22Rv1 (cell line): ENCODE data around the gene SORBS1.

Experiments
- H3K27ac ChIP-seq: fragments of 450-650 bp; 2 replicates; pipeline ENCODE4 v1.5.1; 2017
- ZFX ChIP-seq: fragments of 450-650 bp; IDR thresholded peaks from 2 replicates; pipeline ENCODE4 v1.6.1; 2017; ENCODE audit warnings: antibody characterized with exemption, borderline replicate concordance
- TF ChIP-seq, protein P1 (sequence below): fragments of 450-650 bp; IDR thresholded peaks from 2 replicates; pipeline ENCODE4 v1.5.1; 2017; ENCODE audit warnings: mild to moderate bottlenecking

SORBS1 gene

DNA sequence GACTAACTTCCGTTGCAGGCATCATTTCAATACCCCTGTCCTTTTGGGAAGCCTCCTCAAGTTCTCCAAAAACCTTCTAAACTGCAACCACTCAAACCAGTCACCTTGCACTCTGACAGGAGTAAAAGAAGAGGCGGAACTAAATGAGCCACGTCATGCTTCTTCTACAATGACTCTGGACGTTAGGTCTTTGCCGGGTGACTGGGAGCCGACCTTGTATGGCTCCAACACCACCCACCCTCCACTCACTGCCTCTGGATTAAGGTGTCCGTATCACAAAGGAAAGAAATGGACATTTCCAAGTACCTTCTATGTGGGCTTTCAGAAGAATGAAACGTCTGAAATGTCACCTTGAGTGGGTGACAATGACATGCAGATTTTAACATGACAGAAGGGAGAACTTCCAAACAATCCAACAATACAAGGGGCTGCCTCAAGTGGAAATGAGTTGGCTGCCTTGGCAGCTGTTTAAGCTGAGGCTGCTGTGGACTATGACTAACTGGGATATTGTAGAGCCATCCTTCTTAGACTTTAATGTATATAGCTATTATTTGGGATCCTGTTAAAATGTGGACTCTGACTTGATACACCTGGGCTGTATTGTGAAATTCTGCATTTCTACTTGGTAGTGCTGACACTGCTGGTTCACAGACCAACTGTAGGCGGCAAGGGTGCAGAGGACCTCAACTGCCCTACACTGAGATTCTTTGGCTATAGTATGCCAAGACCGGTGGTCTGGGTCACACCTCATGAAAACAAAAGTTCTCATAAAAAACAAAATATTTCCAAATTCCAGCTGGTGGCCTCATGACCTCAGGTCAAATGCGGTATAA is 236.5 kb downstream of the SORBS1 start:
- H3K27ac ChIP-seq: no peak overlapping the region
- no peak for TF ChIP-seq ZFX
- TF ChIP-seq, protein P1, sequence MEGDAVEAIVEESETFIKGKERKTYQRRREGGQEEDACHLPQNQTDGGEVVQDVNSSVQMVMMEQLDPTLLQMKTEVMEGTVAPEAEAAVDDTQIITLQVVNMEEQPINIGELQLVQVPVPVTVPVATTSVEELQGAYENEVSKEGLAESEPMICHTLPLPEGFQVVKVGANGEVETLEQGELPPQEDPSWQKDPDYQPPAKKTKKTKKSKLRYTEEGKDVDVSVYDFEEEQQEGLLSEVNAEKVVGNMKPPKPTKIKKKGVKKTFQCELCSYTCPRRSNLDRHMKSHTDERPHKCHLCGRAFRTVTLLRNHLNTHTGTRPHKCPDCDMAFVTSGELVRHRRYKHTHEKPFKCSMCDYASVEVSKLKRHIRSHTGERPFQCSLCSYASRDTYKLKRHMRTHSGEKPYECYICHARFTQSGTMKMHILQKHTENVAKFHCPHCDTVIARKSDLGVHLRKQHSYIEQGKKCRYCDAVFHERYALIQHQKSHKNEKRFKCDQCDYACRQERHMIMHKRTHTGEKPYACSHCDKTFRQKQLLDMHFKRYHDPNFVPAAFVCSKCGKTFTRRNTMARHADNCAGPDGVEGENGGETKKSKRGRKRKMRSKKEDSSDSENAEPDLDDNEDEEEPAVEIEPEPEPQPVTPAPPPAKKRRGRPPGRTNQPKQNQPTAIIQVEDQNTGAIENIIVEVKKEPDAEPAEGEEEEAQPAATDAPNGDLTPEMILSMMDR: no peak

DNA sequence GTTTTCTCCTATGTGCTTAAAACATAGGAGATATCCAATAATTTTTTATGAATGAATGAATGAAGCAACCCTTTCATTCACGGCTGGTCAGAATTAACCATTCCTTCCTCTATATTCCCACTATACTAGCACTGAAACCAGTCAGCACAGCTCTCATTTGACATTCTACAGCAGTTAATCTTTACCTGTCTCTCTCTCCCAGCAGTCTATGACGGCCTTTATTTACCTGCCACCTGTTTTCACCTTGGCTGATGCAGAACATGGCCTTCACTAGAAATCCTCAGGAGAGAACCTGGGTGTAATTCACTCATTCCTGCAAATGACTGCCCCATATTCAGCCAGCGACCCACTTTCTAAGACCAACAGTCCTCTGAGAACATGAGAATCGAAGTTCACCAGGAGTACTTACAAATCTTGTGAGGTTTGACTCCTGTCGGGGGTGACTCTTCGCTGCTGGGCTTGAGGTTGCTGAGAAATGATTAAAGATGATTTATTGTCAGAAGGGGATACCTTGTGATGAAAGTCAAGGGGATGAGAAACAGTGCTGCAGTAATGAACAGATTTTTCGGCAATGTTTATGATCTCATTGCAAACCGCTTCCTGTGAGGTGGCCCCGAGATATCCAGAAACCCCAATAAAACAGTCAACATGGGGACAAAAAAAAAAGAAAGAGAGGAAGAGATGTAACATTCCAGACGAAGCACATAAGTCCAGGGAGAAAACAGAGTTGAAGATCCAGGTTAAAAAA is 239.4 kb downstream of the SORBS1 start:
- TF ChIP-seq, protein P1: no peak
- TF ChIP-seq ZFX: no peak

DNA sequence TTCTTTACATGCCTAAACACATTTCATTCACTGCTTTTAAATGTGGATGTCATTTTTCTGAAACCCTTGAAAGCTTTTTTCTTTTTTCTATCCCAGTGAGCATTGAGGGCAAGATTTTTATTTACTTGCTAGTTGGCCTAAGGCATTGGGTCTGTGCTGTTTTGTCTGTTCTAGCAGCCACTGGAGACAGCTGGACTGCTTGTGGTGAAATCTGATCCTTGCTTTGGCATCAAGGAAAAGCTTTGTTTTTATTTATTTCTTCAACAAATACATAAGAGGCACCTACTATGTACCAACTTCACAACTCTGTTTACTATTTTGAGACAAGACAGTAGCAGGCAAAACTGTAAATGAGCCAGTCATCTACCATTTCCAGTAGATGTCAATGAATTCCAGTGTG is 241.9 kb downstream of the SORBS1 start:
- peak overlapping the region; percentile 11; the same call in 1 of the 2 replicates for H3K27ac ChIP-seq
- TF ChIP-seq, protein P1: no peak
- no peak for TF ChIP-seq ZFX

More for the DNA sequence above, 239.4 kb downstream of the SORBS1 start:
- no peak overlapping the region for H3K27ac ChIP-seq

DNA sequence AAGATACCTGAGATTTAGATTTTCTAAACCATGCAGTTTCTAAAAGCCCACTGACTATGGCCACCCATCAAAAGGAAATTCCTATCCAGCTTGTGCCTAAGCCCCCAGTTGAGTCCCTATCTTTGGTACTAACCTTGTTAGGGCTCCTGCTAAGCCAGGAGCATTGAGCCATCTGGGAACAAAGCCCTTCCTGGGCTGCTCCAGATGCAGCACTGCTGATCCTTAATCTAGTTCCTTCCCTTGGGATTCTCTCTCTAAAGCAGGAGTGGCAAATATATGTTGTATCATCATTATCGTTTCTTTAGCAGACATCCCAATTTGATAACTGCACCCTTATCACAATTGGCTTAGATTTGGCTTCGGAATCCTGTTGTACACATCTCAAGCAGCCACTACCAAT is 245.7 kb downstream of the SORBS1 start:
- H3K27ac ChIP-seq: no peak overlapping the region
- TF ChIP-seq, protein P1: no peak
- no peak for TF ChIP-seq ZFX

- no peak overlapping the region for H3K27ac ChIP-seq
- TF ChIP-seq, protein P1: no peak
- TF ChIP-seq ZFX: no peak
Observed at GRCh38 chr10:95314192-95314918, 246.8 kb downstream of the SORBS1 start.

- TF ChIP-seq ZFX: no peak
- TF ChIP-seq, protein P1: no peak
- no peak overlapping the region for H3K27ac ChIP-seq
Observed at GRCh38 chr10:95312986-95313495, 248.1 kb downstream of the SORBS1 start.
